Peyer's patch (tissue), 4 donors: ENCODE data around the gene SMAP2. TPM values are rescaled to one million over a fixed set of nuclear protein-coding genes. Genes with fewer than 3 reads are reported as not detected.
"Not testable (repeated sequence)": the region's sequence is repeated elsewhere in the genome, so short reads cannot be mapped to it uniquely, and the experiment has no call there.

Experiments used
- DNase-seq, 3 donors: peaks; one replicate each; pipeline ENCODE4 v3.0.0-alpha.2; 2017 to 2019
- H3K27ac ChIP-seq, 4 donors: fragments of 200-600 bp; sonication (generic); one replicate each; pipeline ENCODE4 v1.5.1; 2016 to 2019
- H3K27me3 ChIP-seq, 2 donors: fragments of 200-600 bp; sonication (generic); one replicate each; pipeline ENCODE4 v1.5.1; 2019
- H3K36me3 ChIP-seq, 3 donors: fragments of 200-600 bp; sonication (generic); one replicate each; pipeline ENCODE4 v1.5.1; 2016 to 2019
- H3K4me1 ChIP-seq, 4 donors: fragments of 200-600 bp; sonication (generic); one replicate each; pipeline ENCODE4 v1.5.1; 2016 to 2019
- H3K4me3 ChIP-seq, 4 donors: fragments of 200-600 bp; sonication (generic); 1 replicate in 3 of 4; 2 replicates in 1 of 4; pipeline ENCODE4 v1.5.1; 2016 to 2019; ENCODE audit warnings: mild to moderate bottlenecking in 1 of 4
- H3K9me3 ChIP-seq, 4 donors: fragments of 200-600 bp; sonication (generic); one replicate each; pipeline ENCODE4 v1.5.1; 2016 to 2019; ENCODE audit warnings: mild to moderate bottlenecking in 1 of 4
- POLR2A ChIP-seq, 2 donors: fragments of 450-650 bp; IDR thresholded peaks; one replicate each; pipeline ENCODE4 v1.5.1; 2017; ENCODE audit warnings: antibody characterized with exemption in 2 of 2, mild to moderate bottlenecking in 2 of 2, moderate library complexity in 2 of 2
- total RNA-seq, 4 donors: library from RNA; depleted of rRNA; stranded (reverse); fragments of >200 nt; gene quantifications; one replicate each; pipeline ENCODE4 v1.1.0, GENCODE V29; 2016
- TF ChIP-seq, protein P1 (sequence below), 6 experiments: fragments of 450-650 bp in 4 of 6; fragments of 200-600 bp in 2 of 6; sonication (generic) in 1 of 6; IDR thresholded peaks; one replicate each; pipeline ENCODE4 v1.5.1; 2017 to 2019; ENCODE audit warnings: antibody characterized with exemption in 6 of 6, mild to moderate bottlenecking in 3 of 6, moderate library complexity in 1 of 6

SMAP2 gene
- total RNA-seq, 4 donors from 2014 or later: 24.7 to 170 (median 33.7) TPM

DNA sequence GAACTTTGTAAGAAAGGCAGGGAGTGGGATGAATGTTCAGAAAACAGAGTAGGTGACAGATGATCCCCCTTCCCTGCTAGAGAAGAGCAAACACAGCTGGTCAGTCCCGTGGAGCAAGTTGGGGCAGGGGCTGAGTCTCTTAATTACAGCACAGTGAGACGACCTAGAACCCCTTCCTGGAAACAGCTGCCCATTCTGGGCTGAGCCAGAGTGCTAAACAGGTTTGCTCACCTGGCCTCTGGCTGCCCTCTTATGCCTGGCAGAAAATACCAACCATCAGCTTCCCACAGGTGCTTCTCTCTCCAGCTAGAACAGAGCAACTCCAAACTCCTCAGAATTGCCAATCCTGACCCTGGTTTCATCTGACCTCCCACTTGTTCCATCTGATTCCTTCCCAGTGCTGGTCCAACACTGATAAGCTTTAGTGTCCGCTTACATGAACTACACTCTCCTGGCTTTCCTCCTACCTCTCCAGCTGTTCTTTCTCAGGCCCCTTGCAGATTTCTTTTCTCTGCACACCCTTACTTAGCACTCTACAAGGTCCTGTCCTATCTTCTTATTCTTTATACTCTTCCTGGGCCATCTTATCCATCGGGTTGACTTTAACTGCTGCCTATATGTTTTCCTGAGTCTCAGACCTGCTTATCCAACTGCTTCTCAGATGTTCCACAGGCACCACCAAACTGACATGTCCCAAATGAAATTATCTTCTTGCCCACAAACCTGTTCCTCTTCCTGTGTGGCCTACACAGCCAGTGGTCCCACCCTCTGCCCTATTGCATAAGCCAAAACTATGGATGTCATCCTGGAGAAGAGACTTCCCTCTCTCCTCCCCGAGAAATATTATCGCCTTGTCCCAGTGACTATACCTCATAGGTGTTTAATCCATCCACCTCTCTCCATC, 33.9 kb upstream of the SMAP2 start:
- Histone ChIP-seq H3K27ac (peak overlapping the region in 1 of 4 donors; percentile 46), H3K9me3 (no peaks in the 10 kb centered on the region), H3K27me3 (no peaks in the 10 kb centered on the region), H3K36me3 (no peaks in the 10 kb centered on the region), H3K4me3 (no peak overlapping the region), H3K4me1 (peaks cover 0 to 5% (median 4%) of the 10 kb centered on the region in 4 donors)
- TF ChIP-seq, protein P1, sequence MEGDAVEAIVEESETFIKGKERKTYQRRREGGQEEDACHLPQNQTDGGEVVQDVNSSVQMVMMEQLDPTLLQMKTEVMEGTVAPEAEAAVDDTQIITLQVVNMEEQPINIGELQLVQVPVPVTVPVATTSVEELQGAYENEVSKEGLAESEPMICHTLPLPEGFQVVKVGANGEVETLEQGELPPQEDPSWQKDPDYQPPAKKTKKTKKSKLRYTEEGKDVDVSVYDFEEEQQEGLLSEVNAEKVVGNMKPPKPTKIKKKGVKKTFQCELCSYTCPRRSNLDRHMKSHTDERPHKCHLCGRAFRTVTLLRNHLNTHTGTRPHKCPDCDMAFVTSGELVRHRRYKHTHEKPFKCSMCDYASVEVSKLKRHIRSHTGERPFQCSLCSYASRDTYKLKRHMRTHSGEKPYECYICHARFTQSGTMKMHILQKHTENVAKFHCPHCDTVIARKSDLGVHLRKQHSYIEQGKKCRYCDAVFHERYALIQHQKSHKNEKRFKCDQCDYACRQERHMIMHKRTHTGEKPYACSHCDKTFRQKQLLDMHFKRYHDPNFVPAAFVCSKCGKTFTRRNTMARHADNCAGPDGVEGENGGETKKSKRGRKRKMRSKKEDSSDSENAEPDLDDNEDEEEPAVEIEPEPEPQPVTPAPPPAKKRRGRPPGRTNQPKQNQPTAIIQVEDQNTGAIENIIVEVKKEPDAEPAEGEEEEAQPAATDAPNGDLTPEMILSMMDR (IDR thresholded peaks at IDR 0.05): no peak
- TF ChIP-seq POLR2A (IDR thresholded peaks at IDR 0.05): no peak
- DNase-seq: no peak

DNA sequence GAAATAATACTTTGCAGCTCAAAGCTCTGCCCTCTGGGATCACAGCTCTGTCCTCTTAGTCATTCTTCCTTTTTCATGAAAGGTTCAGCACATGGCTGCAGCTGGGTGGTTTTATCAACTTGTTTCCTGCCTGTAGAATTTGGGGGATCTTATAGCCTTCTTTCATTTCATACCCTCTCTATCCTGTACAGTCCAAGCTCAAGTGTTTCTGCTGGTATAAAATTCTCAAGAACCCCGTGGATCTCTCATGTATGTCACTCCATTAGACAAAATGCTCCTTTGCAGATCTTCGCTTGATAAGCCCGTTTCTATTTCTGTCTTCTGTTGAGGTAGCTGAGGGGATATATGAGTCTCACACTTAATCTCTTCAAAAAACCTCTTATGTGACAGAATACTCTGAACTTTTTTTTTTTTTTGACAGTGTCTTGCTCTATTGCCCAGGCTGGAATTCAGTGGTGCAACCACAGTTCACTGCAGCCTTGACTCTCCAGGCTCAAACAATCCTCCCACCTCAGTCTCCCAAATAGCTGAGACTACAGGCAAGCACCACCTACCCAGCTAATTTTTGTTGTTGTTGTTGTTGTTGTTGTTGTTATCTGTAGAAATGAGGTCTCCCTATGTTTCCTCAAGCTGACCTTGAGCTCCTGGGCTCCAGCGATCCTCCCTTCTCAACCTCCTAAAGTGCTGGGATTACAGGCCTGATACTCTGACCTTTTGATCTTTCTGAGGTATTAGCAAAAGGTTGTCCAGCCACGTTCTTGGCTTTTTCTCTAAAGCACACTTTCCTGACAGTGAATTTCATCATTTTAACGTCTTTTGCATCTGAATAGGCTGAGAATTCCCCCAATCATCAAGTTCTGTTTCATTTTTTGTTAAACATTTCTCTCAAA, 31.8 kb upstream of the SMAP2 start:
- Histone ChIP-seq H3K4me3 (no peak overlapping the region), H3K27ac (peak overlapping the region in 1 of 4 donors; percentile 60), H3K27me3 (no peaks in the 10 kb centered on the region), H3K4me1 (peaks cover 0 to 5% (median 4%) of the 10 kb centered on the region in 4 donors), H3K36me3 (no peaks in the 10 kb centered on the region), H3K9me3 (no peaks in the 10 kb centered on the region)
- TF ChIP-seq, protein P1 (IDR thresholded peaks at IDR 0.05): no peak
- no peak for TF ChIP-seq POLR2A (IDR thresholded peaks at IDR 0.05)
- no peak for DNase-seq

DNA sequence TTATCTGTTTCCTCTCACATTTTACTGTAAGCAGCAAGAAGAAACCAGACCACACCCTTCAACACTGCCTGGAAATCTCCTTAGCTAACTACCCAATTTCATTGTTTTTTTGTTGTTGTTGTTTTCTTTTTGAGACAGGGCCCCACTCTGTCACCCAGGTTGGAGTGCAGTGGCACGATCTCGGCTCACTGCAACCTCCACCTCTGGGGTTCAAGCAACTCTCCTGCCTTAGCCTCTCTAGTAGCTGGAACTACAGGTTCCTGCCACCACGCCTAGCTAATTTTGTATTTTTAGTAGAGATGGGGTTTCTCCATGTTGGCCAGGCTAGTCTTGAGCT, 31.2 kb upstream of the SMAP2 start:
- H3K27ac ChIP-seq: peak overlapping the region in 1 of 4 donors; percentile 60
- H3K4me1 ChIP-seq, DNase-seq, H3K9me3 ChIP-seq, H3K4me3 ChIP-seq, H3K27me3 ChIP-seq, H3K36me3 ChIP-seq: not testable (repeated sequence)

GRCh38 chr1:40344597-40344996, 28.9 kb upstream of the SMAP2 start:
- peak in 2 of 3 donors; percentile 75 to 79 for DNase-seq

GRCh38 chr1:40350391-40350790, 23.1 kb upstream of the SMAP2 start:
- TF ChIP-seq, protein P1 (IDR thresholded peaks at IDR 0.05): no peak
- no peak for TF ChIP-seq POLR2A (IDR thresholded peaks at IDR 0.05)
- no peak for DNase-seq
- H3K27me3 ChIP-seq: no peaks in the 10 kb centered on the region
- H3K9me3 ChIP-seq: no peaks in the 10 kb centered on the region
- H3K4me1 ChIP-seq: no peaks in the 10 kb centered on the region
- no peak overlapping the region for H3K4me3 ChIP-seq
- no peaks in the 10 kb centered on the region for H3K36me3 ChIP-seq
- H3K27ac ChIP-seq: no peak overlapping the region

More at GRCh38 chr1:40344597-40344996, 28.9 kb upstream of the SMAP2 start:
- Histone ChIP-seq H3K4me3 (no peak overlapping the region), H3K27me3 (no peaks in the 10 kb centered on the region), H3K36me3 (no peaks in the 10 kb centered on the region), H3K9me3 (no peaks in the 10 kb centered on the region), H3K4me1 (no peaks in the 10 kb centered on the region), H3K27ac (peak overlapping the region in 1 of 4 donors; percentile 32)
- TF ChIP-seq, protein P1 (IDR thresholded peaks at IDR 0.05): no peak
- no peak for TF ChIP-seq POLR2A (IDR thresholded peaks at IDR 0.05)

GRCh38 chr1:40351124-40351523, 22.4 kb upstream of the SMAP2 start:
- Histone ChIP-seq H3K4me1 (no peaks in the 10 kb centered on the region), H3K36me3 (no peaks in the 10 kb centered on the region), H3K27ac (no peak overlapping the region), H3K27me3 (no peaks in the 10 kb centered on the region), H3K9me3 (no peaks in the 10 kb centered on the region), H3K4me3 (no peak overlapping the region)
- DNase-seq: no peak
- TF ChIP-seq POLR2A (IDR thresholded peaks at IDR 0.05): no peak
- TF ChIP-seq, protein P1 (IDR thresholded peaks at IDR 0.05): no peak
